HG02759 (cell line): ENCODE data around the gene ARPC2.
"Not testable (repeated sequence)": the region's sequence is repeated elsewhere in the genome, so short reads cannot be mapped to it uniquely, and the experiment has no call there.

Experiments used
- ATAC-seq: cut with Tn5 transposase; IDR thresholded peaks from one replicate; pipeline ENCODE4 v1.9.1; 2021; ENCODE audit warnings: mild to moderate bottlenecking, moderate library complexity; ENCODE audit not compliant: unreplicated experiment

ARPC2 gene

GRCh38 chr2:218216674-218217359 is at the start of gene ARPC2:
ARPC2 (plus strand) TSS chr2:218217189; CDS start chr2:218217471, 282 bp downstream.
- ATAC-seq, result peak; percentile 76

- no peak for ATAC-seq
Measured at GRCh38 chr2:218168016-218168415, 49.0 kb upstream of the ARPC2 start.

DNA sequence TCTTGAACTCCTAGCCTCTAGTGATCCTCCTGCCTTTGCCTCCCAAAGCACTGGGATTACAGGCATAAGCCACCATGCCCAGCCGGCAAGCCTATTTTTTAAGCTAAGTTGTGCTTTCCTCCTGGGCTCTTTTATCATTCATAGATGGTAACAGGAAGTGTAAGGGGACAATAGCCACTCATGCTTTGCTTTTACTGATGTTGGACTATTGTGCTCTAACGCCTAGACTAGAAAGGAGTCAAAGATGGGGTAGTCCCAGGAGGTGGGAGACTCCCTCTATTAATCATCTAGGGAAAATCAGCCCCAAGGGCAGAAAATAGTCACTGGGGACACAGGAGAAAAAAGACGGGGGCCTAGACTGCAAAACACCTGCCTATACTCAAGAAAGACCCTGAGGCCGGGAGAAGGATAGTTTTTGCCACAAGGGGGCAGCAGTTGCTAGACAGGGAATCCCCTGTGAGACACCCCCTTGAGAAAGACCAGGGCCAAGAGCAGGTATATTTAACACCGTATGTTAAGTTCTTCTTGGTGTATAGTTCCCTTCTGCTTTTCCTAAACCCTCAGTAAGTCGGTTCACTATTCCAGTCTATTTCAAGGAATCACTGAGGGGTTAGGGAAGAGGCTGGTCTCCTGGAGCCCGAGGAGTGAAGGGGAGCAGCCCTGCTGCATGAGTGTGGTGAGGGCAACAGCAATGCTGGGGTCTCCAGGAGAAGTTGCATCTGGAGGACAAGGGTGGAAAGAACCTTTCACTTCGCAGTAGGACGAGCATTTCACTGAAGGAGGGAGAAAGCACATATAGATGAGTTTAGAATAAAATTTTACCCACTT is 48.1 kb upstream of the ARPC2 start:
- ATAC-seq, result no peak

- ATAC-seq, result no peak
Measured at GRCh38 chr2:218169757-218170546, 47.0 kb upstream of the ARPC2 start.

GRCh38 chr2:218171744-218172143 is 45.2 kb upstream of the ARPC2 start:
- ATAC-seq, result not testable (repeated sequence)

DNA sequence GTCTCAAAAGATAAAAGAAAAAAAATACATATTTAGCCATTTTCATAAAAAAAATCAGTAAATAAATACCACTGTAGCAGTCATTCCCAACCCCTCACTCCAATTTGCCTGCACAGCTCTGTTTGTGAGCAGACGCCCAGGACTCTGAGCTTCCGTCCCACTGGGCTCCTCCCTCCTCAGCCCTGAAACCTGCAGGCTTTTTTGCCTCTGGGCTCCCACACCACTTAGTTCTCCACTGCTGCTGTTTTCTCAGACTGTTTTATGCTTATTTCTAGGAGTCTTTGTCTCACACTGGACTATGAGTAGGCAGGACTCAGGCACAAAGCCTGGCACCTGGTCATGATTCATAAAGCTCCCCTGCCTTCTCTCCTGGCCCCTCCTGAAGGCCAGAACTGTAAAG is 44.1 kb upstream of the ARPC2 start:
- no peak for ATAC-seq

DNA sequence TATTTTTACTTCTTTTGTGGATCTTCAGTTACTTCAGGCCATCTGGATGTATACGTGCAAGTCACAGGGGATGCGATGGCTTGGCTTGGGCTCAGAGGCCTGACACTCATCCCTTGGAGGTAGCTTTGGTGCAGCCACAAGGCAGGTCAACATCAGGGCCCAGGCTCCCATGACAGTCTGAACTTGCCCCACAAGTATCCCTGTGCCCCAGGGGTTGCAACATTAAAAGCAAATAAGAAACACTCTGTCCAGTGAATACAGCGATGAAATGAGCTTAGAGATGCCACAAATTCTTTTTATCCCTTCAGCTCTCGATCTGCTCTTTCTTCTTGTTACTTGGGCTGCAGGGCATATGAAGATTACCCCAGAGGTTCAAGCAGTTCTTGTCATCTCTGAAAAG is 37.2 kb upstream of the ARPC2 start:
- no peak for ATAC-seq

DNA sequence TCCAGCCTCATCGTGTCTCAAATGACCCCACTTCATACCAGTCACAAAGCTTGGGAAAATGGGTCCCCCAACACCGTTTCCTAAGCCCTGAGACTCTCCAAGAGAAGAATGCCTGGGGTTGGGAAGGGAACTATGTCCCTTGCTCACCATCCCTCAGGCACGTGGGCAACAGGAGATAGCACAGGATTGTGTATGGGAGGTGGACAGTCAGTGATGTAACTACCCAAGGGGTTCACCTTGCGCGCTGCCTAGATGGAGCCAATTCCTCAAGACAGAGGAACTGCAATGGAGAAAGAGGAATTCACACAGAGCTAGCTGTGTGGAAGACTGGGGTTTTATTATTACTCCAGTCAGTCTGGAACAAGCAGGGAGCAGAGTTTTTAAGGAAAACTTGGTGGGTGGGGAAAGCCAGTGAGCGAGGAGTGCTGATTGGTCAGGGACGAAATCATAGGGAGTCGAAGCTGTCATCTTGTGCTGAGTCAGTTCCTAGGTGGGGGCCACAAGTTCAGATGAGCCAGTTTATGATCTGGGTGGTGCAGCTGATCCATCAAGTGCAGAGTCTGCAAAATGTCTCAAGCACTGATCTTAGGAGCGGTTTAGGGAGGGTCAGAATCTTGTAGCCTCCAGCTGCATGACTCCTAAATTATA is 36.4 kb upstream of the ARPC2 start:
- ATAC-seq, result no peak

DNA sequence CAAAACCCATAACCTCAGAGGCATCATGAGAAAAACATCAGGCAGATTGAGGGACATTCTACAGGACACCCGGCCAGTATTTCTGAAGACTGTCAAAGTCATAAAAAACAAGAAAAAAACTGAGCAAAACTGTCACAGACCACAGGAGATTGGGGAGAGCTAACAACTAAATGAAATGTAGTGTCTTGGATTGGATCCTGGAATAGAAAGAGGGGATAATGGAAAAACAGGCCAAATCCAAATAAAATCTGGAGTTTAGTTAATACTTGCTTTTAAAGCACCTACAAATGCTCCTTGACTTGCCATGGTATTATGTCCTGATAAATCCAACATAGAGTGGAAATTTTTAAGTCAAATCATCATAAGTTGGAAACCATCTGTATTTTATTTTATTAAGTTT is 32.7 kb upstream of the ARPC2 start:
- no peak for ATAC-seq

DNA sequence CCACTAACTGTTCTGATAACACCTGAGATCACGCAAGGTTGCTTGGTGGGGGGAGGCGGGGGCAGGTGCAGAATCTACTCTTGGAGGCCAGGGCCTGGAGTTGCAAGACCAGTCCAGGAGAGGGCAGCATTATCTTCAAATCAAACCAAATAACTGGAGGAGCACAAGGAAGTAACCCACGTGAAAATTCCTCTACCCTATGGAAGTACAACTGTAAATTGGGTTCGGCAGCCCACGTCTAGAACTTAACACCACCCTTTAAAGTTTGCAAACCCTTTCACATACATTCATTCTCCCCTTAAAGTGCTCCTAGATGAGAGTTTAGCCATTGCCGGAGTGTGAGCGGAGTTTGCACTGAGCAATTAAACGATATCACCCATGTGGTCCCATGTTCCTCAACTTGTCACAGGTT is 30.6 kb upstream of the ARPC2 start:
- ATAC-seq, result no peak

DNA sequence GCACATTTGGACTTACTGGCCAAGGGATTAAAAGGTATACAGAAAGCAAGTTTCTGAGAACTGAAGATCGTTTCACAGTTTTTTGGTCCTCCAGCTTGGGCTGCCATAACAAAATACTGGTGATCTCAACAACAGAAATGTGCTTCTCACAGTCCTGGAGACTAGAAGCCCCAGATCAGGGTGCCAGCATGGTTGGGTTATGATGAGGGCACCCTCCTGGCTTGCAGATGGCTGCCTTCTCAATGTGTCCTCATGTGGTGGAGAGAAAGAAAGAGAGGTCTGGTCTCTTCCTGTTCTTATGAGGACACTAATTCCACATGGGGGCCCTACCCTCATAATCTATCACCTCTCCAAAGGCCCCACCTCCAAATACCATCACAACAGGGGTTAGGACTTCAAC is 30.1 kb upstream of the ARPC2 start:
- ATAC-seq, result no peak

GRCh38 chr2:218187296-218188015 is 29.5 kb upstream of the ARPC2 start:
- ATAC-seq, result no peak

GRCh38 chr2:218188528-218188927 is 28.5 kb upstream of the ARPC2 start:
- ATAC-seq, result no peak

DNA sequence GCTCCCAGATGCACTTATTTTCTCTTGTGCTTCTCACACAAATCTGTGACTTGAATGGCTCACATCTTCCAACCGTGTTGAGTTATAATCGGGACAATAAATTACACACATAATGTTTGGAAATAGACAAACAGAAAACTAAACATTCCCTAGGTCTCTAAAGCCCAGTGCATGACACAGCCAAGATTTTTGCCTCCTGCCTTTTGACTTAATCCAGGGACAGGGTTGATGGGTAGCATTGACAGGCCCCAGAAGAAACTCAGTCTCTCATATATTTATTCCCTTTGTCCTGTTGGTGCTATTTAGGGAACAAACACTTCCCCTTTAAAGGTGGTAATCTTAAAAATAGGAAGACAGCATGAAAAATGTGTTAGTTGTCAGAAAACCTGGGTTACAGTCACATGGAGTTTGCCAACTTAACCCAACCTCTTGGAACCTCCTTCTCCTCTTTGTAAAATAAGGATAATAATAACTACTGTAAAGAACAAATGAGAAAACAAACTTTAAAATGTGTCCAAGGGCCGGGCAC is 24.0 kb upstream of the ARPC2 start:
- ATAC-seq, result no peak

DNA sequence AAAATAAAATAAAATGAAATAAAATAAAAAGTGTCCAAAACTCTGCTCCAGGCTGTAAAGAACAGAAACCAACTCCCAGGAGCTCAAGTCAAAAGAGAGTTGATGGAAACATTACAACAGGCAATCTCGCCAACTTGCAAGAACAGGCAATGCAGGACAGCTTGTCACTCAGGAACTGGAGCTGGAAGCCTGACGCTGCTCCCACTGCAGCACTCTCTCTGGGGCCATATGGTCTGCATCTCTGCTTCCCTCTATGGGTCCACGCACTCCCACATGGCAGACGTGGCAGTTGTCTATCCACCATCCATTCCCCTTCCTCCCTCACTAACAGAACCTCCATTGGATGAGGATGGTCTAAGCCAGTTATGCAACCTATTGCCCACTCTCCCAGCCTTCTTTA is 23.3 kb upstream of the ARPC2 start:
- no peak for ATAC-seq

DNA sequence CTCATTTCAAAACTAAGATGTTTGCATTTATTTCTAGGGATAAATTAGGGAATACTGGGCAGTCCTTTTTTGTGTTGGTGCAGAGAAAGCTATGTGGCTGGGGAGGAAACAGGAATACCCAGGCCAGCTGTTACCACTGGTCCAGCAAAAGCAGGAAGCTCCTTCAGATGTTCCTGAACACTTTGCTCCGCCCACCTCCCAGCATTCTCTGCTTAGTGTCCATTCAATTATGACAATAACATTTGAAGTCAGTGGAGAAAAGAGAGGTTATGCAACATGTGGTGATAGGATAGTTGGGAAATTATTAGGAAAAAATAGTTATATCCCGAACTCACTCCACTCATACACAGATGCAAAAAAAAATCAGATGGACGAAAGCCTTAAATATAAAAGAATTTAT is 22.1 kb upstream of the ARPC2 start:
- no peak for ATAC-seq

DNA sequence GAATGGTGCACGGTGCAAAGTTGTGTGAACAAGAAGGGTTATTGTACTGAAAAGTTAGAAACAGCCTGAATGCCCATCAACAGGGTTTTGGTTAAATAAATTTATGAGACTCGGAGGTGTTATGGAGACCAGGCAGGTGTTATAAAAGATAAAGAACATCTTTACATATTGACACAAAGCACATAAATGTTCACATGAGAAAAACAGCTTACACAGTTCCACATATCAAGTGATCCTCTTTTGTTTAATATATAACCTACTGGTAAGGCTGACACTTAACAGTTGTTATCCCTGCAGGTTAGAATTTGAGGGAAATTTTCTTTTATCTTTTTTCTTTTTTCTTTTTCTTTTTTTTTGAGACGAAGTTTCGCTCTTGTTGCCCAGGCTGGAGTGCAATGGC is 20.0 kb upstream of the ARPC2 start:
- ATAC-seq, result no peak

DNA sequence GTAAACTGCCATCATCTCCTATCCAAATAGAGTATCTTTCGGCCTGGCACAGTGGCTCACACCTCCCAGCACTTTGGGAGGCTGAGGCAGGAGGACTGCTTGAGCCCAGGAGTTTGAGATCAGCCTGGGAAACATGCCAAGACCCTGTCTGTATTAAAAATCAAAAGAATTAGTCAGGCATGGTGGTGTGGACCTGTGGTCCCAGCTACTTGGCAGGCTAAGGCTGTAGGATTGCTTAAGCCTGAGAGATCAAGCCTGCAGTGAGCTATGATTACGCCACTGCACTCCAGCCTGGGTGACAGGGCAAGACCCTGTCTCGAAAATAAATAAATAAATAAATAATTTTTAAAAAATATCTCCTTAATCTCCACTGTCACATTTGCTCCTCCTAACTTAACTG is 14.7 kb upstream of the ARPC2 start:
- ATAC-seq, result no peak

DNA sequence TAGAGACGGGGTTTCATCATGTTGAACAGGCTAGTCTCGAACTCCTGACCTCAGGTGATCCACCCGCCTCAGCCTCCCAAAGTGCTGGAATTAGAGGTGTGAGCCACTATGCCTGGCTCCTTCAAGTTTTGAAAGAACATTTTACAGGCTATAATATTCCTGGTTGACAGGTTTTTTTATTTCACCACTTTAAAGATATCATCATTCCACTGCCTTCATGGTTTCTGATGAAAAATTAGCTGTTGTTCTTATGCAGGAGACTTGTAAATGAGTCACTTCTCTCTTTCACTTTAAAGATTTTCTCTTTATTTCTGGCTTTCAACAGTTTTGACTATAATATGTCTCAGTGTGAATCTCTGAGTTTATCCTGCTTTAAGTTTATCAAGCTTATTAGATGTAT is 7.9 kb upstream of the ARPC2 start:
- no peak for ATAC-seq

GRCh38 chr2:218214116-218214515 is 2.9 kb upstream of the ARPC2 start:
- no peak for ATAC-seq
